HL-60 (cell line): Measurements from ENCODE around the gene ARHGAP40.

Experiments
- CTCF ChIP-seq: IDR thresholded peaks from one replicate; pipeline ENCODE4 v1.5.1; 2011; ENCODE audit warnings: low read length, control low read depth, inconsistent platforms; ENCODE audit not compliant: insufficient read depth
- GABPA ChIP-seq: IDR thresholded peaks from 2 replicates; pipeline ENCODE4 v1.6.1; 2012; ENCODE audit warnings: low read depth
- POLR2AphosphoS5 ChIP-seq: IDR thresholded peaks from 2 replicates; pipeline ENCODE4 v1.6.1; 2012; ENCODE audit warnings: low read depth
- REST ChIP-seq: IDR thresholded peaks from 2 replicates; pipeline ENCODE4 v1.6.1; 2012; ENCODE audit warnings: low read depth; ENCODE audit not compliant: insufficient replicate concordance

DNA sequence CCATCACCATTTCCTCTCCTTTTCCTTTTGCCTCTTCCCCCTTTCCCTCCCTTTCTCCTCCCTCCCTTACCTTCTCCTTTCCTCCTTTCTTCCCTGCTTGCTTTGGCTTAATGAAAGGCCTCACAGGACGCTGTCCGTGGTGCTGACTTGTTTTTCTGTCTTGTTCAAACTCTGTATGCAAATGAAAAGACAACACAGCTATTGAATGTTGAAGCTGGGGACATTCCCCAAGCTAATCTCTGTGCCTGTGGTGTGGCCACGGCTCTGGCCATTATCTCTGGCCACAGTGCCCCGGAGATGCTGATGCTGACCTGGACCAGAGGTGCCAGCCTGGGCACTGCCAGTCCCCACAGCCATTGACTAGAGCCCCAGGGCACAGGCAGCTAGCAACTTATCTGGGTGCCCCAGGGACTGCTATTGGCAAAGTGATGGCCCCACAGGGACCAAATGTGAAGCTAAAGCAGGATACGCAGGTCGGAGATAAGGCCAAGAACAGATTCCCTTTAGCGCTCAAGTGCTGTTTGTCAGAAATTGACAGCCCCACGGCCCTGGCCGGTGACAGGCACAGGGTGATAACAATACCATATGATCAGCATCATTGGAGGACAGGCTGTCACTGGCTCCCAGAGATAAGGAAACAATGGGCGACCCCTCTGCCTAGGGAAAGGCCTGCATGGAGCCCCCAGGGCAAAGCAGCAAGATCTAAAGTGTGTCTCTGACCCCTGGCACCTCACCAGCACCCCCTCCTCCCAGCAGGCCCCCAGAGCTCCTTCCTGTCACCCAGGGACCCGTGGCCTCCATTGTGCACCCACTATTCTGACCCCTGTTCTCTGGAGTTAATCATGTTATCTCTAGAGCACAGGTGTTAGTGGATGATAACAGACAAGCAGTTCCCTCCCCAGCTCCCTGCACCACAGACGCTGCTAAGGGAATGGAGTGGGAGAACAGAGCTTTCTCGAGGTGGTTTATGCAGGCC lies 91.1 kb downstream of the ARHGAP40 start:
- TF ChIP-seq CTCF (no peak), POLR2AphosphoS5 (no peak), REST (peak; percentile 98), GABPA (no peak)
